ENCODE measurements around the gene COL15A1.

GRCh38 chr9:99023831-99024230, 80.1 kb downstream of the COL15A1 start:
- no peak for TF ChIP-seq CTCF (IDR thresholded peaks at IDR 0.05; ENCODE audit: low read depth, low read length, poor library complexity, severe bottlenecking)
- no peak for TF ChIP-seq EZH2phosphoT487 (IDR thresholded peaks at IDR 0.05; ENCODE audit: borderline replicate concordance, low read length)
